AG10803 (cell line): ENCODE data around the gene SIGLEC11.

Source experiments
- DNase-seq: peaks from one replicate; pipeline ENCODE4 v3.0.0; 2010; ENCODE audit warnings: low read depth
- H3K4me3 ChIP-seq: 2 replicates; pipeline ENCODE4 v1.5.1; 2011; ENCODE audit warnings: mild to moderate bottlenecking, low read length, control low read depth
- TF ChIP-seq, protein P1 (sequence below): conservative IDR thresholded peaks from 2 replicates; pipeline ENCODE4 v1.5.1; 2011; ENCODE audit warnings: mild to moderate bottlenecking, low read length, control low read depth, inconsistent platforms

Gene SIGLEC11

DNA sequence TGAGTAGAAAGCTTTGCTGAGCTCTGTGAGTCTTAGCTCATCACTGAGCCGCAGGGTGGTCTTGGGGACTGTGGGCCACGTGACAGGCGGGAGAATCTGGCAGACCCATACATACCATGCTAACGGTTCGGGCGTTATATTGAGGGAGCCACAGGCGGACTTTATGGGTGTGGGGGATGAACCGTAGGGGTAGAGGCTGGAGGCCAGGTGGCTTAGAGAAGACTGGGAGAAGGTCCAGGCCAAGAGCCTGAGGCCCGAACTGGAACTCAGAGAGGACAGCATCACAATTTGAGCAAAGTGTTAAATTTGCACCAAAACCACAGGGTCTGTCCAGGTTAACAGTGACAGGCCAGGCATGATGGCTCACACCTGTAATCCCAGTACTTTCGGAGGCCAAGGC lies 47.3 kb downstream of the SIGLEC11 start:
- no peak overlapping the region for H3K4me3 ChIP-seq
- no peak for DNase-seq
- TF ChIP-seq, protein P1, sequence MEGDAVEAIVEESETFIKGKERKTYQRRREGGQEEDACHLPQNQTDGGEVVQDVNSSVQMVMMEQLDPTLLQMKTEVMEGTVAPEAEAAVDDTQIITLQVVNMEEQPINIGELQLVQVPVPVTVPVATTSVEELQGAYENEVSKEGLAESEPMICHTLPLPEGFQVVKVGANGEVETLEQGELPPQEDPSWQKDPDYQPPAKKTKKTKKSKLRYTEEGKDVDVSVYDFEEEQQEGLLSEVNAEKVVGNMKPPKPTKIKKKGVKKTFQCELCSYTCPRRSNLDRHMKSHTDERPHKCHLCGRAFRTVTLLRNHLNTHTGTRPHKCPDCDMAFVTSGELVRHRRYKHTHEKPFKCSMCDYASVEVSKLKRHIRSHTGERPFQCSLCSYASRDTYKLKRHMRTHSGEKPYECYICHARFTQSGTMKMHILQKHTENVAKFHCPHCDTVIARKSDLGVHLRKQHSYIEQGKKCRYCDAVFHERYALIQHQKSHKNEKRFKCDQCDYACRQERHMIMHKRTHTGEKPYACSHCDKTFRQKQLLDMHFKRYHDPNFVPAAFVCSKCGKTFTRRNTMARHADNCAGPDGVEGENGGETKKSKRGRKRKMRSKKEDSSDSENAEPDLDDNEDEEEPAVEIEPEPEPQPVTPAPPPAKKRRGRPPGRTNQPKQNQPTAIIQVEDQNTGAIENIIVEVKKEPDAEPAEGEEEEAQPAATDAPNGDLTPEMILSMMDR = no peak

DNA sequence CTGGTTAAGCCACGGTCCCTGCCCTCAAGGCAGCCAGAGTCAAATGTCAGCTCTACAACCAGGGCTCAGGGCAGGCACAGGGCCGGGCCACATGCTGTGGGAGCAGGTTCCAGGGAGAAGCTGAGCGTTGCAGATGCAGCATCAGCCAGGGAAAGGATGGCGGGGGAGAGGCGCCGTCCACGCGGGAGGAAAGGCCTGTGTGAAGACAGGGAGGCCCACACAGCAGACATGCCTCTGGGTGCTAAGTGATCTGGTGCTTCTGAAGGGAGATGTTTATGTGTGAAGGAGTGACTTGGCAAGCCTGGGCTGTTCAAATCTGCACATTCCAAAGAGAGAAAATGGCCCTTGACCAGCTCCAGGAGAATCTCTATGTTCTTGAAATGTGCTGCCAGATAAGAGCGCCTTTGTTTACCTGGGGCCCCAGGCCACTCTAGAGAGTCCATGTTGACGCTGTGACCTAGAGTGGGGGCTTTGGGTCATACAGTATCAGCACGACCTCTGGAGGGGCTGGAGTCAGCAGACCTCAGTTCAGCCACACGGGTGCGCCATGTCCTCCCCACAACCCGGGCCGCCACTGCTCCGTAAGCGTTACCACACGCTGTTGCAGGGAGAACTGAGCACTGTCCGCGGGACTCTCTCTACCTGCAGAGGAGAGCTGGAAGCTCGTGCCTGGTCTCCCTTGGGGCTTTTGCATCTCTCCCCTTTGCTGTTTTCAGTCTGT lies 47.8 kb downstream of the SIGLEC11 start:
- TF ChIP-seq, protein P1 = no peak
- no peak for DNase-seq
- no peak overlapping the region for H3K4me3 ChIP-seq

DNA sequence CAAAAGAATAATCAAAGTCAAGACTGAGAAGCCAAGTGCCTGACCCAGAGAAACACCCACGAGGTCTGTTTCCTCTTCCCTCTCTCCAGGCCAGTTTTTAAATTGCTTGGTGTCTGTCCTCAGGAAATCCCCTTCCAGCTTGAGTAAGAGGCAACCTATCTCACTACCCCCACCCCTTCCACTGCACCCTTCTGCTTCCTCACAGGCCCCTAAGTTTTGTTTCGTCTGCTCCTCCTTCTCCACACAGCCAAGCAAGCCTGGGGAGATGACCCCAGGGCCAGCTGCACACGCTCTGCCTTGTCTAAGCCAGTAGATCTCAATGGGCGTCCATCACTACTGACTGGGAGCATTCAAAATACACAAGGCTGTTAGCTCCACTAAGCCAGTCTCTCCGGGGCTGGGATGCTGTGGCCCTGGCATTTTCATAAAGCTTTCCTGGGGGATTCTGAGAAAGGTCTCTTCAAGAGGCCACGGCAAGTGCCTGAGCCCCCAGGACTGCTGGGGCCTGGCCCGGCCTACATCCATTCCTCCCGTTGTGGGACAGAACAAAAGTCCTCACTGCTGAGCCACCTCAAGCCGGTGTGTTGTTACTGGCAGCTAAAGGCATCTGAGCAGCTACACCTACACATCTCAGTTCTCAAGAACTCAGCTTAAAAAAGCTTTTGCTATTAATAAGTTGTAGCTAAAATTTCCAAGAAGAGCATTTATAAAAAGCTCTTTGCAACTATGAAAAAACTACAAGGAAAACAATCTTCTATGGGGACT lies 49.4 kb downstream of the SIGLEC11 start:
- DNase-seq = no peak
- no peak overlapping the region for H3K4me3 ChIP-seq
- TF ChIP-seq, protein P1 = no peak

DNA sequence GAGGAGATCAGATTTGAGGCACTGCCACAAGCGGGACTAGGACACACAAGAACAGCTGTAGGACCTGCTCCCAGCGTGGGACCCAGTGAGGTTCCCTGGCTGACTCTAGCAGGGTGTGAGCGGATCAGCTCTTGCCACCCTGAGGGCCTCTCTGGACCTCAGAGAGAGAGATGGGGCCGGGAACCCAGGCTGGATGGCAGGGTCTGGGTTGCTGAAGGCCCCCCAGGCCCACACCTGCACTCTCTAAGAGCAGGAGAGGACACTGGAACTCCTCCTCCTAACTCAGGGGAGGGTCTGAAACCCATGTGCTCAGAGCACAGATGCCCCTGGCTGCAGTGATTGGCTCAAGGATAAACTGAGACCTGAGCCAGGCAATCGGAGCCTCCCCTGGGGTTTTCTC lies 50.8 kb downstream of the SIGLEC11 start:
- H3K4me3 ChIP-seq = no peak overlapping the region
- DNase-seq = no peak
- TF ChIP-seq, protein P1 = no peak

DNA sequence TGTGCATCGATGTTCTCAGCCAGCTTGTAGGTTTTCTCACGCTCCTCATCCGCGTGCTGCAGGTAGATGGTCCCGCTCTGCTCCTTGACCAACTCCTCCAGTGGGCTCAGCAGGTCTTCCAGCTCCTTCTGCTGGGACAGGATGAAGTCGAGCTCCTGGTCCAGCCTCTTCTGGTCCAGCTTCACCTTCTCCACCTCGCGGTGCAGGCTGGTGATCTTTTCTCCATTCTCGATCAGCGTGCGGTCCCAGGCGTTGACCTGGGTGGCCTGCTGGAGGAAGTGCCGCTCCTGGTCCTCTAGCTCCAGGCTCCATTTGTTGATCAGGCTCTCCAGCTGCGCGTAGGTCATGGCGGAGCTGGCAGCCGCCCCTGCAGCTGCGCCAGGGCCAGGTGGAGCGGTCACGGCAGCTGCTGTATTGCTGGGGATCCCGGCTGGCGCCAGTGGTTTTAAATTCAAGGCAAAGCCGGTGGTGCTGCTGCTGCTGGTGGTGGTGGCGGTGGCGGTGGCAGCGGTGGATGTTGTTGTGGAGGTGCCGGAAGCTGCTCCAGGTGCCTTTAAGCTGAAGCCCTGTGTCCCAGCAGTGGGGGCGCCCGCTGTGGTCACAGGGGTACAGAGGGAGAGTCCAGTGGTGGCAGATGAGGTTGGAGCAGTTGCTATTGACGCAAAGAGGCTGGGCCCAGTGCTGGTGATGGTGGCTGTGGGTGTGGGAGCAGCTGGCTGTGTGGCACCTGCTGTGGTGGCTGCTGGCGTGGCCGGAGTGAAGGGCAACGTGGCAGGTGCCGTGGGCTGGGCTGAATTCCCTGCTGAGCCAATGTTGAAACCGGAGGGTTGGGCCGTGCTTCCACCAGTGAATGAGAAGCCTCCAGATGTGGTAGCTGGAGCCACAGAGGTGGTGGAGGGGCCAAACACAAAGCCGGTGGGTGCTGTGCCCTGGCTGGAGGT lies 52.2 kb downstream of the SIGLEC11 start:
- DNase-seq = no peak
- H3K4me3 ChIP-seq = no peak overlapping the region
- TF ChIP-seq, protein P1 = no peak

DNA sequence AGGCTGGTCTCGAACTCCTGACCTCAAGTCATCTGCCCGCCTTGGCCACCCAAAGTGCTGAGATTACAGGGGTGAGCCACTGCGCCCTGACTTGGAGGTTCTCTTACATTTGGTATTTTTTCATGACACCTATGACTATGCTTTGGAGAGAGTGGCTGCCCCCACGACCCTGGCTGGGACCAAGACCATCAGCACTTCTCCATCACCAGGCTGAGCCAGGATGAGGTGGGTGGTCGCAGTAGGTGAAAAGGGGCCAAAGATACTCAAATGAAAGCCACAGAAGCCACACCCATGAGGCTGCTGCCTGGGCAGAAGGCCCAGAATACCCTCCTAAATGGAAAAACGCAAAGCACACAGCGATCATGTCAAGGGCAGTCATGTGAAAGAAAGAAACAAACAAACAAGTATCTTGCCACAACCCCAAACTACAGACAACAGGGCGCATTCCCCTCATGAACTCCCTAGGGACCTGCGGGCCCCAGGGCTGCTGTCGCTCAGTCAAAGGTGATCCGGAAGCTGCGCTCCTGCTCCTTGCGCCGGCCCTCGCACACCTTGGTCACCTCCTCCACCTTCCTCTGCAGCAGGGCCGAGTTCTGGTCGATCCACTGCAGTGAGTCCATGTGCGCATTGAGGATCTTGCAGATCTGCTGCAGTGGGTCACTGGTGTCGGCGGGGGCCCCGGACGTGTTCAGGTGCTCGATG lies 53.1 kb downstream of the SIGLEC11 start:
- TF ChIP-seq, protein P1 = no peak
- no peak for DNase-seq
- H3K4me3 ChIP-seq = no peak overlapping the region
